Fibroblast of villous mesenchyme (primary cell): Measurements from ENCODE around the gene LCN6. TPM values are rescaled to one million over a fixed set of nuclear protein-coding genes. Genes with fewer than 3 reads are reported as not detected.
"Not testable (repeated sequence)": the region's sequence is repeated elsewhere in the genome, so short reads cannot be mapped to it uniquely, and the experiment has no call there.

ENCODE experiments used
- DNase-seq: peaks from one replicate; pipeline ENCODE4 v3.0.0-alpha.2; 2010; ENCODE audit warnings: low read depth
- H3K4me3 ChIP-seq: 2 replicates; pipeline ENCODE4 v1.5.1; 2011; ENCODE audit warnings: low read depth, mild to moderate bottlenecking, low read length
- total RNA-seq: library from RNA; depleted of rRNA; stranded (reverse); fragments of >200 nt; gene quantifications from 2 replicates; pipeline ENCODE4 v1.2.3, GENCODE V29; 2012
- TF ChIP-seq, protein P1 (sequence below): IDR thresholded peaks from 2 replicates; pipeline ENCODE4 v1.5.1; 2012; ENCODE audit warnings: low read depth, mild to moderate bottlenecking, low read length; ENCODE audit not compliant: insufficient read depth

Gene LCN6
- total RNA-seq, 1 donor = not detected

DNA sequence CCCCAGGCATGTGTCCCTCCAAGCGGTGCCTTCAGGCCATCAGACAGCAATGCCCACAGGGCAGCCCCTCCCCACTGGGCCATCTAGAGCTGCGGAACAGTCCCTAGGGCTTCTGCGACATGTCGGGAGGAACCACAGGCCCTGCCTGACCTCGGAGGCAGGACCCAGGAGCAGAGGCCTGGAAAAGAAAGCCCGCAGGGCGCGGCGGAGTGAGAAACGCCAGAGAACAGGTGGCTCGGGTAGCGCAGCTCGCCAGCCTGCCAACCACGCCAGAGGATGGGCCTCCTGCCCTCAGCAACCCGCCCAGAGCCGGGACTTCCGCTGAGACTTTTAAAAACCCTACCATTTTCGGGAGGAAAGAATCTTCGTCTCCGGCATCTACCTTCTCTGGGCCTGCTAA, 9.0 kb upstream of the LCN6 start:
- TF ChIP-seq, protein P1, sequence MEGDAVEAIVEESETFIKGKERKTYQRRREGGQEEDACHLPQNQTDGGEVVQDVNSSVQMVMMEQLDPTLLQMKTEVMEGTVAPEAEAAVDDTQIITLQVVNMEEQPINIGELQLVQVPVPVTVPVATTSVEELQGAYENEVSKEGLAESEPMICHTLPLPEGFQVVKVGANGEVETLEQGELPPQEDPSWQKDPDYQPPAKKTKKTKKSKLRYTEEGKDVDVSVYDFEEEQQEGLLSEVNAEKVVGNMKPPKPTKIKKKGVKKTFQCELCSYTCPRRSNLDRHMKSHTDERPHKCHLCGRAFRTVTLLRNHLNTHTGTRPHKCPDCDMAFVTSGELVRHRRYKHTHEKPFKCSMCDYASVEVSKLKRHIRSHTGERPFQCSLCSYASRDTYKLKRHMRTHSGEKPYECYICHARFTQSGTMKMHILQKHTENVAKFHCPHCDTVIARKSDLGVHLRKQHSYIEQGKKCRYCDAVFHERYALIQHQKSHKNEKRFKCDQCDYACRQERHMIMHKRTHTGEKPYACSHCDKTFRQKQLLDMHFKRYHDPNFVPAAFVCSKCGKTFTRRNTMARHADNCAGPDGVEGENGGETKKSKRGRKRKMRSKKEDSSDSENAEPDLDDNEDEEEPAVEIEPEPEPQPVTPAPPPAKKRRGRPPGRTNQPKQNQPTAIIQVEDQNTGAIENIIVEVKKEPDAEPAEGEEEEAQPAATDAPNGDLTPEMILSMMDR = no peak
- DNase-seq = no peak
- H3K4me3 ChIP-seq = no peak overlapping the region

DNA sequence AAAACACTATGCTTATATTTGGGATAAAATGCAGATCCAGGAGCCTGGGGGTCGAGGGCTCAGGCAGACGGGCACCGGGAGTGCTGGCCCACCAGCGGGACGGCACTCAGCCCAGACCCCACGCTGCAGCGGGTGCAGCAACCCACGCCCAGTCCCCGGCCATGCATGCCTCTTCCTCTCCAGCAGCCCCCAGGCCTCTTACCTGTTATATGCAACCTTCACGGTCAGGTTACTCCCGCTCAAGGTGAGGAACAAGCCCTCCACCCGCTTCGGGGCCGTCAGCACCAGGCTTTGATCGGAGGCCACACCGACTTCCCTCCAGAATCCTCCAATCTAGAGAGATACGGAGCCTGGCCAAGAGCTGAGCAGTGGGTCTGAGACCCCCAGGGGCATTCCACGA, 8.5 kb upstream of the LCN6 start:
- DNase-seq = no peak
- TF ChIP-seq, protein P1 = no peak
- H3K4me3 ChIP-seq = no peak overlapping the region

DNA sequence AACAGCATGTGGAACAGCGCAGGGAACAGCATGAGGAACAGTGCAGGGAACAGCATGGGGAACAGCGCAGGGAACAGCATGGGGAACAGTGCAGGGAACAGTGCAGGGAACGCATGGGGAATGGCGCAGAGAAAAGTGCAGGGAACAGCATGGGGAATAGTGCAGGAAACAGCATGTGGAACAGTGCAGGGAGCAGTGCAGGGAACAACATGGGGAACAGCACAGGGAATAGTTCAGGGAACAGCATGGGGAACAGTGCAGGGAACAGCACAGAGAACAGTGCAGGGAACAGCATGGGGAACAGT, 7.8 kb upstream of the LCN6 start:
- TF ChIP-seq, protein P1 = no peak

DNA sequence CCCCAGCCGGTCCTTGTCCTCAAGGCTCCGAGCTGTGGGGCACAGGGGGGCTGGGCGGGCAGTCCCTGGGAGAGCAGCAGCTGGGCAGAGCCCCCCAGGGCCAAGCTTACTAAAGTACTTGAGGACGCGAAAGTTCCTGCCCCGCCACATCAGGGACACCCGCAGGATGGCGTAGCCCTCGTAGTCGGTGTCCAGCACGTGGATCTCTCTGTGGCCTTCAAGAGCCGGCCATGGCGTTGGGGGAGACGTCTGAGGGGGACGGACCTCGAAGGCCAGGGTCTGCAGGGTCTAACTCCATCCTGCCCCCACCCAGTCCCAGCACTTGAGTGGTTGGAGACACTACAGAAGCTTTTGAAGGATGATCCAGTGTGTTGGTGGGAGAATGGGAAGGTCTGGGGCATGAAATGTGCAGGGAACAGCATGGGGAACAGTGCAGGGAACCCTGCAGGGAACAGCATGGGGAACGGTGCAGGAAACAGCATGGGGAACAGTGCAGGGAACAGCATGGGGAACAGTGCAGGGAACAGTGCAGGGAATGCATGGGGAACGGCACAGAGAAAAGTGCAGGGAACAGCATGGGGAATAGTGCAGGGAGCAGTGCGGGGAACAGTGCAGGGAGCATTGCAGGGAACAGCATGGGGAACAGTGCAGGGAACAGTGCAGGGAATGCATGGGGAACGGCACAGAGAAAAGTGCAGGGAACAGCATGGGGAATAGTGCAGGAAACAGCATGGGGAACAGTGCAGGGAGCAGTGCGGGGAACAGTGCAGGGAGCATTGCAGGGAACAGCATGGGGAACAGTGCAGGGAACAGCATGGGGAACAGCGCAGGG, 7.2 kb upstream of the LCN6 start:
- DNase-seq, H3K4me3 ChIP-seq: not testable (repeated sequence)

More for the DNA sequence above, 7.8 kb upstream of the LCN6 start:
- DNase-seq = no peak
- H3K4me3 ChIP-seq = no peak overlapping the region

DNA sequence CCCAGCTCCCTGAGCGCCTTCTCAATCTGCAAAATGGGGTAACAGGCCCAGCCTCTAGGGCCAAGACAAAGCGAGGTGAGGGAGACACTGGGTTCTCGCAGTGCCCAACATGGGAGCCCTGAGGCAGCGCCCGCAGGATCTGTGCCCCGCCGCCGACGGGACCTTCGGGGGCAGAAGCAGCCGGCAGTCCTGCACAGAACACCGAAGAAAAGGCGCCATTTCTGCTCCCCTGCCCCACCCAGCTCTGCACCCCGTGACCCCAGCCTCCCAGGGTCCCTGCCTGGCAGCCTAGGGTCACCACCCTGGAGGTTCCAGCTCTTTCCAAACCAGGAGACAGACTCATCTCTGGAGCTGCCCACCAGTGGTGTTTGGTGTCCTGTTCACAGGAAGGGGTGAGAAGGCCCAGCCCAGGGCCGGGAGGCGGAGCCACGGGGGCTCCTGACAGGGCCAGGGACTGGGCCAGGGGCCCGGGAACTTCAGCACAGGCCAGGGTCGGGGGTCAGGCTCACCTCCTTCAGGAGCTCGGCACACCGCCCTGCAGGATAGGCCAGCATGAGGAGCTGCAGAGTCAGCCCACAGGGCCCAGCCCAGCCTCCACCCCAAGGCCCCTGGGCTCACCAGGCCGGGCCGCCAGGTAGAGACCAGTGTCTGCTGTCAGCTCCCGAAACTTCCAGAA, 6.4 kb upstream of the LCN6 start:
- DNase-seq = no peak
- TF ChIP-seq, protein P1 = no peak
- no peak overlapping the region for H3K4me3 ChIP-seq

DNA sequence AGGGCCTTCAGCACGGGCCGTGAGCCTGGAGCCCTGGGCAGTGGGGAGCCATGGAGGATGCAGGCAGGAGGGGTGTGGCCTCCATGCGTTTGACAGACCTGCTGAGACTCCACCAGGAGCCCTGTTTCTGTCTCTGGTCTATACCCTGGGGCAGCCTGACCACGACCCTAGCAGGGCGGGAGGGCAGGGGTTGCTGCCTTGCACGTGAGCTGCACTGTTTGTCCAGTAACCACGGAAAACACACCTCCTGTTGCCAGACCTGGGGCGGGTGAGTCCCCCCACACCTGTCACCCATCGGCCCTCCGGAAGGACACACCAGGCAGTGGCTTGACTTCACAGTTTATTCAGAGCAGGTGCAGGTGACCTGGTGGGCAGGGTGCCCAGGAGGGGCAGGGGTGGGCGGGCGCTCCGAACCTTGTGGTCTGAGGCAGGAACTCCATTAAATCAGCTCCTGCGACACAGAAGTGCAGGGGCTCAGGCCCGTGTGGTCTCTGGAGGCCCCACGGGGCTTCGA, 5.8 kb upstream of the LCN6 start:
- TF ChIP-seq, protein P1 = no peak
- no peak overlapping the region for H3K4me3 ChIP-seq
- DNase-seq = no peak

DNA sequence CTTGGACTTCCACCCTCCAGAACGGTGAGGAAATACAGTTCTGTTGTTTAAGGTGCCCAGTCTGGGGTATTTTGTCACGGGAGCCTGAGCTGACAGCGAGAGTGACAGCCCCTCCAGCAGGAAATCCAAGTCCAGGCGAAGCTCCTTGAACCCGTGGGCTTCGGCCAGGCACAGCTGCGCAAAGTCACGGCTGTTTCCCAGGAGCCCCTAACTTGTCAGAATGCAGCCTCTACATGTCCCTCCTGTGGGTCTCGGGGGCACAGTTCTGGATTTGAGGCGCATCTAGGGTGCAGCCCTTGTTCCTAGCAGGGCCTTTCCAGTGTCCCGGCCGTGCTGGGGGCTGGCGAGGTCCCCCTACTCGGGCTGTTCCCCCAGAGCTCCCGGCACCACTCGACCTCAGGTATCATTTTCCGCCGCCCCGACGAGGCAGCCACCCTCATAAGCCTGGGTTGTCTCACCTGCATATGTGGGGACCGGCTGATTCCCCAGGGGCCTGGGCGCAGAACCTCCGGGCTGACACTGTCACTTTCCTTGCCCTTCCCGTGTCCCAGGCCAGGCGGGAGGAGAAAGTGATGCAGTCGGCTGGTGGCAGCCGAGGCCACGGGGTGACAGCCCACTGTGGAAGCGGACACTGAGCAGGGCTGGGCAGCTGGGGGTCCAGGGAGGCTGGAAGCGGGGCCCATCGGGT, 5.2 kb upstream of the LCN6 start:
- TF ChIP-seq, protein P1 = no peak
- H3K4me3 ChIP-seq = no peak overlapping the region
- no peak for DNase-seq
